Iris pigment epithelial cell (primary cell): ENCODE data around the gene TTC39C.
A peak's percentile ranks its signal among the peaks of the same experiment; 100 is the strongest.

Experiments used
- DNase-seq: peaks from one replicate; pipeline ENCODE4 v3.0.0-alpha.2; 2011; ENCODE audit warnings: low read depth

The TTC39C gene

GRCh38 chr18:24089076-24089475 lies 74.5 kb downstream of the TTC39C start:
- DNase-seq: no peak

- DNase-seq: no peak
Measured at GRCh38 chr18:24089515-24090337, 75.2 kb downstream of the TTC39C start.

GRCh38 chr18:24090876-24091275 lies 76.3 kb downstream of the TTC39C start:
- no peak for DNase-seq

GRCh38 chr18:24094561-24094960 lies 80.0 kb downstream of the TTC39C start:
- DNase-seq: peak; percentile 43

DNA sequence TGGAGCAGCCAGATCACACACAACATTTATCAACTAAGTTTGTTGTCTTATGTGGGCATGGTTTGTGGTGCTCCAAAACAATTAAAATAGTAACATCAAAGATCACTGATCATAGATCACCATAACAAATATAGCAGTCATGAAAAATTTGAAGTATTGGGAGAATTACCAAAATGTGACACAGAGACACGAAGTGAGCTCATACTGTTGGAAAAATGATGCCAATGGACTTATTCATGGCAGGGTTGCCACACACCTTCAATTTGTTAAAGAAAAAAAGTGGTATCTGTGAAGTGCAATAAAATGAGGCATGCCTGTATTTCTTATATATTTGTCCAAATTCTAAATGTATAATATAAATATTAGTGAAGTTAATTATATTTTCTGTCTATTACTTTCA lies 81.4 kb downstream of the TTC39C start:
- no peak for DNase-seq

- DNase-seq: no peak
Measured at GRCh38 chr18:24103320-24104021, 88.9 kb downstream of the TTC39C start.

GRCh38 chr18:24104486-24104885 lies 89.9 kb downstream of the TTC39C start:
- DNase-seq: no peak

- DNase-seq: no peak
Measured at GRCh38 chr18:24108641-24109040, 94.1 kb downstream of the TTC39C start.

DNA sequence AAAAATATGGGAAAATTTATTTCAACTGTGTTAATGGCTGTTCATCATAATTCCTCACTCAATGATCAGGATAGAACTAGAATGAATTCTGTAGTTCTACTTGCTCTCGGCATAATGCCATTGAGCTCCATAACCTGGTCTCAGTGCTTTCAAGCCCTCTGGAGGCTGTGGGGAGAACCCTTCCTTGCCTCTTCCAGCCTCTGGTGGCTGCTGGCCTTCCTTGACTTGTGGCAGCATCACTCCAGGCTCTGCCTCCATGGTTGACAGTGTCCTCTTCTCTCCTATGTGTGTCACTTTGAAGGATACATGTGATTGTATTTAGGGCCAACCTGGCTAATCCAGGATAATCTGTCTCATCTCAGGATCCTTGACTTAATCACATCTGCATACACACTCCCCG lies 97.4 kb downstream of the TTC39C start:
- no peak for DNase-seq

DNA sequence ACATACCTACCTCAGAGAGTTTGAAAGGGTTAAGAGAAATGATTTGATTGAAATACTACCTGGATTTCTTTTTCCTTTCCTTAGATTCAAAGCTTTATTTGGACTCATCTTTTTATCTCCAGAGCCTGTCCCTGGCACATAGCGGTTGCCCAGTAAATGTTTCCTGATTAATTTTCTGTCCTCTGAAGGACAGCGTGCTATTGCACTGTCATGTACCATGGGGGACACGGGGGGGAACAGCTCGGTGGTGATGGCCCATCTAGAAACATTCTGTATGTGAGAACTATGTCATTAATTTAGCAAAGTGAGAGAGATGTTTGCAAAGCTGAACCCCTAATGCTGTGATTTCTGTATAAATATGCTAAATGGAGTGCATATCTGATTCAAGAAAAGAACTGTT lies 97.9 kb downstream of the TTC39C start:
- DNase-seq: no peak

- DNase-seq: peak; percentile 60
Measured at GRCh38 chr18:24112874-24113615, 98.5 kb downstream of the TTC39C start.

DNA sequence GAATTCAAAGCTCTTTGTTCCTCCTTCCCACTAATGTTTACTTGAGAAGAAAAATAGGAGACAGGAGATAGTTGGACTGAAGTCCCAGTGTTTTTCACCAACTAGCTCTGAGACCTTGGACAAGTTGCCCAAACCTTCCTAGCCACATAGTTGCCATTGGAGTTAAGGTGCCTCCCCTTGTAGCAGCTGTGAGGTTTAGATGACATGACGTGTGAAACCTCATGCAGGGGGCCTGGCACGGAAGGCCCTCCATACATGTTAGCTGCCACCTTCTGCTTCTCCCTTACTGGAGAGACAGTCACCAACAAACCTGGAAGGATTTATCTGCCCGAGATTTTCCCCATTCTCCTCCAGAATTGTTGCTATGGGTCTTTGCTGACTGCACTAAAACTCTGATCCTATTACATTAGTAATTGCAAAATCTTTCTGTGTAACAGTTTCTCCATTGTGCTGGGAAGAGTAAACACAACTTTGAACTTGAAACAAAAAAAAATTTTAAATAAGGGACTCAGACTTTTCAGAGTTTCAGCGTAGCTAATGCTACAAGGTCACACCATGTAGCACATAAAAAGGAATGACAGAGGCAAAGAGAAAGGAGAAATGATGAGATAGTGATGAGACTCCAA lies 100.5 kb downstream of the TTC39C start:
- no peak for DNase-seq

- DNase-seq: no peak
Measured at GRCh38 chr18:24115628-24116027, 101.1 kb downstream of the TTC39C start.

GRCh38 chr18:24118750-24119577 lies 104.4 kb downstream of the TTC39C start:
- peak; percentile 65 for DNase-seq

- DNase-seq: no peak
Measured at GRCh38 chr18:24120676-24121075, 106.1 kb downstream of the TTC39C start.

- no peak for DNase-seq
Measured at GRCh38 chr18:24121625-24122024, 107.1 kb downstream of the TTC39C start.

GRCh38 chr18:24126155-24126961 lies 111.8 kb downstream of the TTC39C start:
- DNase-seq: no peak

DNA sequence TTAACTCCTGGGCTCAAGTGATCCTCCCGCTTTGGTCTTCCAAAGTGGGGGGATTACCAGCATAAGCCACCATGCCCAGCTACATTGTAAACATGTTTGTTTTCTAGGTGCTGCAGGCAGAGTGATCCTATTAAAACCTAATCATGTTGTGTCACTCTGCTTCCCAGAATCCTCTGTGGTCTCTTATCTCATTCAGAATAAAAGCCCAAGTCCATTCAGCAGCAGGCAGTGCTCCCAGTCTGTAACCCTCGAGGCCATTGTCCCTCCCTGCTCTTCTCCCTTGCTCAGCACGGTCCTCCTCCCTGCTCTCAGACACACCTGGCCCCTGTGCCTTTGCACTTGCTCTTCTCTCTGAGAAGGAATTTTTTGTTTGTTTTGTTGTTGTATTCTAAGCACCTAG lies 113.2 kb downstream of the TTC39C start:
- DNase-seq: no peak

GRCh38 chr18:24128700-24129099 lies 114.1 kb downstream of the TTC39C start:
- DNase-seq: peak; percentile 50

DNA sequence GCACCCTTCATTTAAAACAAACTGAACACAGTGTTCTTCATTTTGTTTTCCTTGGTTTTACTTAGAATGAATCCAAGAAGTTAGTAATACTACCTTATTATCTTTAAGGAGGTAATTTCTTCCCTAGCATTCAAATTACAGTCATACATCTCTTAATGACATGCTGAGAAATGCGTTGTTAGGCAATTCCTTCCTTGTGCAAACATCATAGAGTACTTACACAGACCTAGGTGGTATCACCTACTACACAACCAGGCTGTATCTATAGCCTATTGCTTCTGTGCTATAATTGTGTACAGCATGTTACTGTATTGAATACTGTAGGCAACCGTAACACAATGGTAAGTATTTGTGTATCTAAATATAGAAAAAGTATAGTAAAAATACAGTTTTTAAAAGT lies 115.9 kb downstream of the TTC39C start:
- DNase-seq: no peak

GRCh38 chr18:24136967-24137373 lies 122.4 kb downstream of the TTC39C start:
- DNase-seq: peak; percentile 77
